Psoas muscle (tissue), 8 donors: Measurements from ENCODE around the gene CCNT2. TPM values are rescaled to one million over a fixed set of nuclear protein-coding genes. Genes with fewer than 3 reads are reported as not detected.

Experiments used
- ATAC-seq, 4 donors: fragments of 200-7000 bp; cut with Tn5 transposase; one replicate each; pipeline ENCODE4 v1.9.1; 2020; ENCODE audit warnings: moderate library complexity in 3 of 4, mild to moderate bottlenecking in 2 of 4
- DNase-seq, 2 donors: peaks; one replicate each; pipeline ENCODE4 v3.0.0-alpha.2; 2020
- H3K27ac ChIP-seq: fragments of 200-600 bp; one replicate; pipeline ENCODE4 v1.8.0; 2022
- H3K27me3 ChIP-seq, 3 donors: fragments of 200-600 bp in 1 of 3; one replicate each; pipeline versions ENCODE4 v1.6.1 to v1.8.0; 2013 to 2022; ENCODE audit warnings: low read length in 2 of 3, mild to moderate bottlenecking in 2 of 3, moderate library complexity in 1 of 3; ENCODE audit not compliant: insufficient read depth in 3 of 3
- H3K36me3 ChIP-seq, 2 donors: fragments of 200-600 bp in 1 of 2; one replicate each; pipeline versions ENCODE4 v1.6.1 to v1.8.0; 2013 to 2022; ENCODE audit warnings: low read depth in 1 of 2, mild to moderate bottlenecking in 1 of 2, moderate library complexity in 1 of 2; ENCODE audit not compliant: insufficient read depth in 1 of 2
- H3K4me1 ChIP-seq: fragments of 200-600 bp; one replicate; pipeline ENCODE4 v1.8.0; 2022
- H3K4me3 ChIP-seq: fragments of 200-600 bp; one replicate; pipeline ENCODE4 v1.8.0; 2022; ENCODE audit warnings: mild to moderate bottlenecking
- H3K9me3 ChIP-seq: fragments of 200-600 bp; one replicate; pipeline ENCODE4 v1.8.0; 2022
- CTCF ChIP-seq: fragments of 200-600 bp; IDR thresholded peaks from one replicate; pipeline ENCODE4 v1.8.0; 2022; ENCODE audit warnings: antibody characterized with exemption
- WGBS, 3 donors: extraction: QIAGEN DNeasy Blood & Tissue Kit; methylation state at CpG; one replicate each; pipeline versions ENCODE4 v1.1.6 to v1.1.7; 2013; 5-methylcytosine and 5-hydroxymethylcytosine counted together
- intact Hi-C, 2 donors: fragments of 100-400 bp; cut with DNase I; formaldehyde crosslinking; loops; one replicate each; pipeline versions ENCODE4 v1.11.0 to v1.14.2; 2022
- polyA plus RNA-seq, 3 donors: library from polyadenylated mRNA; stranded (reverse); fragments of 200-250 nt; gene quantifications; one replicate each; pipeline ENCODE4 v1.2.3, GENCODE V29; 2013
- total RNA-seq, 4 donors: library from RNA; stranded (reverse); fragmentation: NEBNext Ultra II Directional in 2 of 4; extraction: Animal tissue kit (Norgen Biotek cat#: 25700) in 2 of 4; gene quantifications; one replicate each; pipeline versions ENCODE4 v1.2.1 to v1.2.4, GENCODE V29; 2021 to 2023
- donor health status: healthy with polysubstance abuse.
- donor health status: DM: no; HTN: no; CAD: no; lungs with moderate emphysema.
- donor health status: Bipolar disorder and iron deficiency.
- donor health status: healthy.
- donor health status: DM: yes; HTN: yes; CAD: no.
- donor health status: DM: no; HTN: no; CAD: no.
- donor health status: DM: no; HTN: no; CAD: no.
- donor health status: DM: yes; HTN: yes; CAD: no.

CCNT2 gene
- total and polyA plus RNA-seq, 7 donors = 6.6 to 19.2 (median 13.7) TPM

- ATAC-seq (no peak), DNase-seq (peak in 1 of 2 donors; percentile 17)
- H3K4me3 ChIP-seq = peak overlapping the region; percentile 96
- intact Hi-C loops = no loop called here
- TF ChIP-seq CTCF = no peak
- H3K27me3 ChIP-seq = no peaks in the 10 kb centered on the region
- H3K4me1 ChIP-seq = peaks cover 25% of the 10 kb centered on the region
- H3K27ac ChIP-seq = peak overlapping the region; percentile 100
- H3K36me3 ChIP-seq = no peaks in the 10 kb centered on the region
- no peaks in the 10 kb centered on the region for H3K9me3 ChIP-seq
- 36 to 46% (median 38%) methylated on average over 16 of the region's 16 CpGs for WGBS, 3 donors
Measured at GRCh38 chr2:134917360-134917865, 1.2 kb upstream of the CCNT2 start.

DNA sequence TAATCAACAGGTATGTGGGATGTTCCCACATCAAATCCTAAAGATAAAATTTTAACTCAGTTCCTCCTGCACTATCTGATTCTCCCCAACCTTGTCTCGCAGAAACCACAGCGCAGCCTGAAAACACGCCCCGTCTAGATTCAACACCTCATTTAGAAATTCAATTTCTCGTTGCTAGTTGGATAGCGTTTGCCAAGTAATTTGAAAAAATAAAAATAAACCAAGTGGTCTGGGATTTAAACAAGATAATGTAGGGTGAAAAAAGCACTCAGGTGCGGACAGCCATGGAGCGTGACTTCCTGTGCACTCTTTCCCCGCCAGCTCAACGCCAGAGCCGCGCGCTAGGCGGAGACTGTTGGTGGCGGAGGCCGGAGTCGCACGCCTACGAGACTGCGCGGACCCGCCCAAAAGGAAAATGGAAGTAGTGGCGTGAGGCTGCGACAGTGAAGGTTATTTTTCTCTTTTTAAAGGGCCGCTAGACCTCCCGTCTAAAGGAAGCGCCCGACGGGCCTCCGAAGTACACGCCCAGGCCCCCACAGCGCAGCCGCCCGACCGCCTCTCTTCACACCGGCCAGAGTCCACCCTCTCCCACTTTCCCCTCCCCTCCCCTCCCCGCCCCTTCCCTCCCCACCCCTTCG lies 615 bp upstream of the CCNT2 start:
- no peaks in the 10 kb centered on the region for H3K27me3 ChIP-seq
- H3K9me3 ChIP-seq = no peaks in the 10 kb centered on the region
- WGBS, 3 donors = 0 to 1% (median 0%) methylated on average over 25 to 38 of the region's 38 CpGs
- H3K4me1 ChIP-seq = peaks cover 31% of the 10 kb centered on the region
- peak; percentile 82 to 85 (median 84) for ATAC-seq
- intact Hi-C loops = loop anchor here in 1 of 2 donors (1.0 kb wide), 1 partner anchor 134 kb away; the partner anchor contains the start of gene RAB3GAP1
- no peaks in the 10 kb centered on the region for H3K36me3 ChIP-seq
- peak; percentile 46 for TF ChIP-seq CTCF
- DNase-seq = peak in 1 of 2 donors; percentile 87
- H3K4me3 ChIP-seq = peak overlapping the region; percentile 96
- H3K27ac ChIP-seq = peak overlapping the region; percentile 100

GRCh38 chr2:134919341-134920210 lies 954 bp downstream of the CCNT2 start:
- Histone ChIP-seq H3K9me3 (no peaks in the 10 kb centered on the region), H3K27ac (peak overlapping the region; percentile 100), H3K4me1 (peaks cover 42% of the 10 kb centered on the region), H3K27me3 (no peaks in the 10 kb centered on the region), H3K4me3 (peak overlapping the region; percentile 96), H3K36me3 (peaks cover 0 to 4% of the 10 kb centered on the region in 2 donors)
- peak in 3 of 4 donors; percentile 2 to 41 (median 10) for ATAC-seq
- no peak for DNase-seq
- intact Hi-C loops = no loop called here
- 1% methylated on average over 29 to 30 of the region's 30 CpGs for WGBS, 3 donors
- TF ChIP-seq CTCF = no peak

DNA sequence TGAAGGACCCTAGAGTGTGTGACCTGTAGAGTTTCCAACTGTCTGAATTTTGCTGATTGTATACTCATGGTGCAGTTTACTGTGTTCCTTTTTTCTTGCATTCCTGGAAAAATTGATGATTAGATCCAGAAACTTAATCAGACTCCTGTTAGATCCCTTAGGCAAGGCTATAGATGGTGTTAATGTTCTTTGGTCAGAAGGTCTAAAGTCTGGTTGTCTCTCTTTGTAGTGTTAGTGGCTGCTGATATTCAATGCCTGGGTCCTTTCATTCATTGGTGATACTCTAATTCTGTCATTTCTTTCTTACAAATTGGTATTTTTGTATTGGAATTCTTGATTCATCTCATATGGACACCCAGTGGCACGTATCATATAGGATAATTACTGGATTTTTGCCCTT lies 6.3 kb downstream of the CCNT2 start:
- peaks cover 74% of the 10 kb centered on the region for H3K4me1 ChIP-seq
- 86 to 100% (median 96%) methylated on average over 1 of the region's 1 CpG for WGBS, 3 donors
- H3K36me3 ChIP-seq = peaks cover 0 to 9% of the 10 kb centered on the region in 2 donors
- H3K27me3 ChIP-seq = no peaks in the 10 kb centered on the region
- intact Hi-C loops = no loop called here
- DNase-seq (no peak), ATAC-seq (no peak)
- no peak overlapping the region for H3K4me3 ChIP-seq
- TF ChIP-seq CTCF = no peak
- H3K27ac ChIP-seq = no peak overlapping the region
- no peaks in the 10 kb centered on the region for H3K9me3 ChIP-seq
